ENCODE measurements around the gene SASH1. TPM values are rescaled to one million over a fixed set of nuclear protein-coding genes. Genes with fewer than 3 reads are reported as not detected.

The SASH1 gene
- total and polyA plus RNA-seq, 7 experiments from 2014 or later: 0.24 to 7.8 (median 1.4) TPM; not detected in 2

DNA sequence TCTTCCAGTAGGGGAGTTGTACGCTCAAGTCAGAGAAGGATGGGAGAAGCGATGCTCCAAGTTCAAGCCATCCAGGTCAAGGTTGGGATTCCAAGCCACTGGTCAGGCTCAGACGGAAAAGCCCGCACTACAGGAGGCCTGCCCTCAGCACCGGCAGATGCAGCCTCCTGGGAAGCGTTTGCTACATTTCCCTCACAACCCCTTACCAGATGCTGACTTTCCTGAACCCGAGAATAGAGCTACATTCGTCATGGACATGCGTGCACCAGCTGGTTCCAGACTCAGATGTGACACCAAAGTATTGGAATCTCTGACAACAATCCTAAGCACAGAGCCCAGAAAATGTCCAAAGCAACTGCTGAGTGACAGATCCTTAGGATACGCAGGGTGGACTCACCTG lies 174.8 kb downstream of the SASH1 start:
- no peaks in the 10 kb centered on the region for H3K36me3 Mint-ChIP-seq
- H3K9me3 Mint-ChIP-seq: no peaks in the 10 kb centered on the region
- no peaks in the 10 kb centered on the region for H3K36me3 ChIP-seq (ENCODE audit: control insufficient read depth in 2 of 3, insufficient read depth in 3 of 3, low read length in 3 of 3)
- ChIA-PET POLR2A (no interaction called here), CTCF (no interaction called here)
- H3K4me1 Mint-ChIP-seq: peaks cover 0 to 1% (median 0%) of the 10 kb centered on the region in 7 donors
- H3K27me3 ChIP-seq (ENCODE audit: control insufficient read depth in 2 of 2, insufficient read depth in 2 of 2, low read length in 2 of 2): peaks cover 0 to 3% of the 10 kb centered on the region in 2 donors
- H3K9me3 ChIP-seq (ENCODE audit: control insufficient read depth in 2 of 3, low read length in 3 of 3): no peaks in the 10 kb centered on the region
- H3K27me3 Mint-ChIP-seq: peaks cover 6 to 21% (median 11%) of the 10 kb centered on the region in 5 donors
- no peak overlapping the region for H3K27ac ChIP-seq (ENCODE audit: low read depth, low read length)
- no peak overlapping the region for H3K27ac Mint-ChIP-seq
- no peak for ATAC-seq
- DNase-seq: no peak
- no peak overlapping the region for H3K4me3 ChIP-seq (ENCODE audit: low read length)
- H3K4me1 ChIP-seq (ENCODE audit: control insufficient read depth in 2 of 2, insufficient read depth in 2 of 2, low read length in 2 of 2): no peaks in the 10 kb centered on the region
- no peak overlapping the region for H3K4me3 Mint-ChIP-seq
- intact Hi-C loops (cut with micrococcal nuclease): no loop called here

DNA sequence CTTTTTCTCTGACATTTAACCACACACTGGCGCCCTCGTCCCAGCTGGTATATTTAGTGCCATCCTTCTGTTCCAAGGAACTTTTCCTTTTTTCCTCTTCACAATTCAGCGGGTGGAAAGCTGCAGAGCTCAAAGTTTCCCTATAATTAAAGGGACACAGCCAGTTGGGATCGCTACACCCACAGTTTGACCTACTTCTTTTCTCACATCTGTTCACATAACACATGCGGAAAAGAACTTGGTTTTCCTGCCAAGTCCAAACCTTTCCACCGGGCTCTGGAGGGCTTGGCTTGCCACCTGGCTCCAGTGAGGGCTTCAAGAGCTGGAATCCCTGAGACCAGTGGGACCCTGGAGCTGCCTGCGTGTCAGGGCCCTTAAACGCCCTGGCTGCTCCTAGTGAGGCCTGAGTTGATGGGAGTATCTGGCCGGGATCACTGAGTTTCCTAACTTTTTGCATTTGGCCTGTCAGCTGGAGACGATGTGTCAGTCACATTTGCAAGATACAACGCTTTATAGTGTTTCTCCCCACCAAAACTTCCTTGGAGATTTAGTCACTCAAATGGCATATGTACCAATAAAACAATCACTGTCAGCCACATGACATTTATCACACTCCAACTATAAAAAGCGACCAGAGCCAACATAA lies 176.0 kb downstream of the SASH1 start:
- Histone ChIP-seq H3K4me3 (ENCODE audit: low read length) (no peak overlapping the region), H3K27ac (ENCODE audit: low read depth, low read length) (no peak overlapping the region), H3K4me1 (ENCODE audit: control insufficient read depth in 2 of 2, insufficient read depth in 2 of 2, low read length in 2 of 2) (no peaks in the 10 kb centered on the region), H3K9me3 (ENCODE audit: control insufficient read depth in 2 of 3, low read length in 3 of 3) (no peaks in the 10 kb centered on the region), H3K36me3 (ENCODE audit: control insufficient read depth in 2 of 3, insufficient read depth in 3 of 3, low read length in 3 of 3) (no peaks in the 10 kb centered on the region), H3K27me3 (ENCODE audit: control insufficient read depth in 2 of 2, insufficient read depth in 2 of 2, low read length in 2 of 2) (peaks cover 0 to 3% of the 10 kb centered on the region in 2 donors)
- intact Hi-C loops (cut with micrococcal nuclease): no loop called here
- POLR2A ChIA-PET: no interaction called here
- H3K27ac Mint-ChIP-seq: no peak overlapping the region
- DNase-seq (no peak), ATAC-seq (no peak)
- H3K9me3 Mint-ChIP-seq: no peaks in the 10 kb centered on the region
- H3K27me3 Mint-ChIP-seq: peaks cover 0 to 16% (median 11%) of the 10 kb centered on the region in 5 donors
- CTCF ChIA-PET: no interaction called here
- H3K4me1 Mint-ChIP-seq: peaks cover 0 to 1% (median 0%) of the 10 kb centered on the region in 7 donors
- H3K36me3 Mint-ChIP-seq: no peaks in the 10 kb centered on the region
- H3K4me3 Mint-ChIP-seq: no peak overlapping the region

DNA sequence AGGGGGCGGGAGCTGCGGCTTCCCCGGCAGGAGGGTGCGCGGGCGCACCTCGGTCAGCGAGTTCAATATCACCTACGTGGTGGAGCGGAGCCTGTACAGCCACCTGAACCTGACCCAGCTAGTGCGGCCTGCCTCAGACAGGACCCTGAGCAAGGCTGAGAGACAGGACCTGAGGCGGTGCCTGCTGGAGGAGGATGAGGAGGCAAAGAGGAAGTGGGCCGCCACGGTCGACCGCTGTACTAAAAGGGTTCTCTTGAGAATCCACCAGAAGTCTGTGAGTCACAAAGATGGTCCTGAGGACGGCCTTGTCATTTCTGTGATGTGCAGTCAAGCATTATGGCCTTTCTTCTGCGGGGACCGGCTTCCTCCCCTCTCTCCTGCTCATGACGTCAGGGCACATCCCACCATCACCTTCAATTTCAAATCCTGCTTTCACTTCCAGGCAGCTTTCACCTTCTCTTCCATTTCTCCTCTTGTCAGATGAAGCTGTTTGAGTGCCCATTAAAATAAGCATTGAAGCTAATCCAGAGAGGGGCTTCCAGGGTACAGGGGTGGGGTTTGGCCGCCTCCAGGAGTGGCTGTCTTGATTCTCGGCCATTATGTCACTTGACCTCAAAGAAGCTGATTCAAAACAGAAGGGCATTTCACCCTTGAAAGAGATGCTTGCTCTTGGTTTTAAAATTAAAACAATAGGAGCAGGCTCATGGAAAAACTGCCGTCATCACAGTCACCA lies 177.6 kb downstream of the SASH1 start:
- H3K27me3 Mint-ChIP-seq: peaks cover 0 to 11% (median 10%) of the 10 kb centered on the region in 5 donors
- ChIA-PET CTCF (no interaction called here), POLR2A (no interaction called here)
- no peaks in the 10 kb centered on the region for H3K36me3 Mint-ChIP-seq
- no peak overlapping the region for H3K4me3 ChIP-seq (ENCODE audit: low read length)
- no peaks in the 10 kb centered on the region for H3K9me3 ChIP-seq (ENCODE audit: control insufficient read depth in 2 of 3, low read length in 3 of 3)
- peaks cover 0 to 1% (median 0%) of the 10 kb centered on the region in 7 donors for H3K4me1 Mint-ChIP-seq
- H3K27ac Mint-ChIP-seq: no peak overlapping the region
- H3K27ac ChIP-seq (ENCODE audit: low read depth, low read length): no peak overlapping the region
- H3K36me3 ChIP-seq (ENCODE audit: control insufficient read depth in 2 of 3, insufficient read depth in 3 of 3, low read length in 3 of 3): no peaks in the 10 kb centered on the region
- DNase-seq (no peak), ATAC-seq (peak; percentile 22)
- H3K27me3 ChIP-seq (ENCODE audit: control insufficient read depth in 2 of 2, insufficient read depth in 2 of 2, low read length in 2 of 2): peaks cover 0 to 3% of the 10 kb centered on the region in 2 donors
- no peaks in the 10 kb centered on the region for H3K9me3 Mint-ChIP-seq
- intact Hi-C loops (cut with micrococcal nuclease): no loop called here
- H3K4me1 ChIP-seq (ENCODE audit: control insufficient read depth in 2 of 2, insufficient read depth in 2 of 2, low read length in 2 of 2): no peaks in the 10 kb centered on the region
- no peak overlapping the region for H3K4me3 Mint-ChIP-seq

DNA sequence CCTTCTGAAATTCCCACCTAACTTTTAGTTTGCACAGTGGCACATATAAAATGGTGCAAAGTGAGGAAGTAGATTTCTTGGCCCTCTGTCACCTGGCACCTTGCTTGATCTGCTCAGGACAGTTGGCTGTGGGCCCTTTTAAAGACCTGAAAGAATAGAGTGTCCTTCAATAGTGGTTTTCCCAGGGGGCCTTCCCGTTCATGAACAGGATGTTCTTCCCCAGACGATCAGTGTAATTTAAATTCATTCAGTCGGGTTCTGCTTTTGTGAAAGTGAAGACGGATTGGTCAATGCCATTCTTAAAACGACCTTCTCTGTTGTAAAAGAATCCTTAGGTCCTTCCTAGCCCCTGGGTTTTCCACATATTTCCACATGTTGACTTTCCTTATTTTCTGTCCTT lies 178.5 kb downstream of the SASH1 start:
- Histone ChIP-seq H3K4me3 (ENCODE audit: low read length) (no peak overlapping the region), H3K4me1 (ENCODE audit: control insufficient read depth in 2 of 2, insufficient read depth in 2 of 2, low read length in 2 of 2) (no peaks in the 10 kb centered on the region), H3K27ac (ENCODE audit: low read depth, low read length) (no peak overlapping the region), H3K9me3 (ENCODE audit: control insufficient read depth in 2 of 3, low read length in 3 of 3) (no peaks in the 10 kb centered on the region), H3K36me3 (ENCODE audit: control insufficient read depth in 2 of 3, insufficient read depth in 3 of 3, low read length in 3 of 3) (no peaks in the 10 kb centered on the region), H3K27me3 (ENCODE audit: control insufficient read depth in 2 of 2, insufficient read depth in 2 of 2, low read length in 2 of 2) (no peaks in the 10 kb centered on the region)
- Mint-ChIP-seq H3K9me3 (no peaks in the 10 kb centered on the region), H3K4me3 (no peak overlapping the region), H3K27me3 (peaks cover 0 to 11% (median 7%) of the 10 kb centered on the region in 5 donors), H3K27ac (no peak overlapping the region), H3K36me3 (no peaks in the 10 kb centered on the region), H3K4me1 (peaks cover 0 to 1% (median 0%) of the 10 kb centered on the region in 7 donors)
- POLR2A ChIA-PET: no interaction called here
- intact Hi-C loops (cut with micrococcal nuclease): no loop called here
- DNase-seq (no peak), ATAC-seq (no peak)
- CTCF ChIA-PET: no interaction called here

DNA sequence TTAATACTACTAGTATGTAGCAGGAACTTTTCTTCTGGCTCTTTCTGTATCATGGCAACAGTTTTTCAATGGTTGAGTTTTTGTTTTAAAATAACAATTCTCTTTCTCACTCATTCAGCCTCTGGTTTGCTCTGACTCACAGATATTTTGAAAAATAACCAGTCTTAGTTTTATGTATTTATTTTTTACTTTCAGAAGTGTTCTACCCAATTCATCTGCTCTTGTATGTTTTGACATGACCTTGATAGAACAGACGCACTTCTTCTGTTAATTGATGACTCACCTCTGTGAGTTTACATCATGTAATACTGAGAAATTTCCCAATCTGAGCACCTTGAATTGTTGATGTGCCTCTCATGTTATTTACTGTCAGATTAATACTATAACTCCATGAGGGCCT lies 178.9 kb downstream of the SASH1 start:
- no peak overlapping the region for H3K27ac ChIP-seq (ENCODE audit: low read depth, low read length)
- no peak overlapping the region for H3K4me3 ChIP-seq (ENCODE audit: low read length)
- no peaks in the 10 kb centered on the region for H3K36me3 ChIP-seq (ENCODE audit: control insufficient read depth in 2 of 3, insufficient read depth in 3 of 3, low read length in 3 of 3)
- POLR2A ChIA-PET: no interaction called here
- CTCF ChIA-PET: no interaction called here
- no peaks in the 10 kb centered on the region for H3K27me3 ChIP-seq (ENCODE audit: control insufficient read depth in 2 of 2, insufficient read depth in 2 of 2, low read length in 2 of 2)
- Mint-ChIP-seq H3K27ac (no peak overlapping the region), H3K9me3 (no peaks in the 10 kb centered on the region), H3K27me3 (peaks cover 0 to 10% (median 7%) of the 10 kb centered on the region in 5 donors), H3K4me3 (no peak overlapping the region), H3K4me1 (peaks cover 0 to 1% (median 0%) of the 10 kb centered on the region in 7 donors), H3K36me3 (no peaks in the 10 kb centered on the region)
- no peaks in the 10 kb centered on the region for H3K9me3 ChIP-seq (ENCODE audit: control insufficient read depth in 2 of 3, low read length in 3 of 3)
- ATAC-seq (no peak), DNase-seq (no peak)
- intact Hi-C loops (cut with micrococcal nuclease): no loop called here
- H3K4me1 ChIP-seq (ENCODE audit: control insufficient read depth in 2 of 2, insufficient read depth in 2 of 2, low read length in 2 of 2): no peaks in the 10 kb centered on the region

DNA sequence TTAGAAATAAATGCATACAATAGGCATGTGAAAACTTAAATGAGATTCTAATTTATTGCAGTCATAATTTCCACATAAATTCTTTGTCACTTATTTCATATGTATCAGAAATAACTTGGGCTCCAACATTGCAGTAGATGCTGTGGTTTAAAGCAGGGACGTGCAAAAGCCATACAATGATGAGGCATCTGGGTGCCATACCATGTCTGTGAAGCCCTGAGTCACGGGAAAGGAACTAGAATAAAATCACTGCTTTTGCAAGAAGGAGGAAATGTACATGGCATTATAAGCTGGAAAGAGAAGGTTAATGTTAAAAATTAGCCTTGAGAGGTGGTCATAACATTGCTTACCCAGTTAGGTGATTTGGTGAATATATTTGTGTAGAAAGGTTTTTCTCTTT lies 180.4 kb downstream of the SASH1 start:
- H3K27ac Mint-ChIP-seq: no peak overlapping the region
- ATAC-seq (no peak), DNase-seq (no peak)
- H3K4me3 Mint-ChIP-seq: no peak overlapping the region
- POLR2A ChIA-PET: no interaction called here
- Histone ChIP-seq H3K4me3 (ENCODE audit: low read length) (no peak overlapping the region), H3K27me3 (ENCODE audit: control insufficient read depth in 2 of 2, insufficient read depth in 2 of 2, low read length in 2 of 2) (no peaks in the 10 kb centered on the region), H3K4me1 (ENCODE audit: control insufficient read depth in 2 of 2, insufficient read depth in 2 of 2, low read length in 2 of 2) (no peaks in the 10 kb centered on the region), H3K9me3 (ENCODE audit: control insufficient read depth in 2 of 3, low read length in 3 of 3) (no peaks in the 10 kb centered on the region), H3K27ac (ENCODE audit: low read depth, low read length) (no peak overlapping the region), H3K36me3 (ENCODE audit: control insufficient read depth in 2 of 3, insufficient read depth in 3 of 3, low read length in 3 of 3) (no peaks in the 10 kb centered on the region)
- H3K27me3 Mint-ChIP-seq: peaks cover 0 to 15% (median 5%) of the 10 kb centered on the region in 5 donors
- intact Hi-C loops (cut with micrococcal nuclease): no loop called here
- CTCF ChIA-PET: no interaction called here
- H3K4me1 Mint-ChIP-seq: peaks cover 0 to 1% (median 0%) of the 10 kb centered on the region in 7 donors
- no peaks in the 10 kb centered on the region for H3K9me3 Mint-ChIP-seq
- no peaks in the 10 kb centered on the region for H3K36me3 Mint-ChIP-seq

DNA sequence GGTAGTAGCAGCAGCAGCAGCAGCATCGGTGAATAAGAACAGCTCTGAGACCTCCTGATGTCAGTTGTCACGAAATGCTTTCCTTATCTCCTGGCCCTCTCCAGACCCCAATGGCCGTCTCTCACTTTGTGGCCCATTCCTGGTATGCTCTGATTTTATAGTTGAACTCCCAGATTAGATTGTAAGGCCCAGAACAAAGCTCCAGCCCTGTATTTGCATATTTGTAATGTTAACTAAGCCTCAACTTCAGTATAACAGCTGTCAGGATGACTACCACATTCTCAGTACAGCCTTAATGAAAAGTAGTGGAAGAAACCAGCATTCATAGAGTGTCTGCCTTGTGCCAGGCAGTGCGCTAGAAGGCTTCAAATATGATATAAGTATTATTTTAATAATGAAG lies 180.9 kb downstream of the SASH1 start:
- no peaks in the 10 kb centered on the region for H3K27me3 ChIP-seq (ENCODE audit: control insufficient read depth in 2 of 2, insufficient read depth in 2 of 2, low read length in 2 of 2)
- Mint-ChIP-seq H3K27ac (no peak overlapping the region), H3K27me3 (peaks cover 0 to 11% (median 3%) of the 10 kb centered on the region in 5 donors), H3K4me1 (peaks cover 0 to 1% (median 0%) of the 10 kb centered on the region in 7 donors), H3K36me3 (no peaks in the 10 kb centered on the region), H3K9me3 (no peaks in the 10 kb centered on the region), H3K4me3 (no peak overlapping the region)
- no peaks in the 10 kb centered on the region for H3K9me3 ChIP-seq (ENCODE audit: control insufficient read depth in 2 of 3, low read length in 3 of 3)
- intact Hi-C loops (cut with micrococcal nuclease): no loop called here
- H3K27ac ChIP-seq (ENCODE audit: low read depth, low read length): no peak overlapping the region
- POLR2A ChIA-PET: no interaction called here
- no peaks in the 10 kb centered on the region for H3K36me3 ChIP-seq (ENCODE audit: control insufficient read depth in 2 of 3, insufficient read depth in 3 of 3, low read length in 3 of 3)
- ATAC-seq (no peak), DNase-seq (no peak)
- H3K4me1 ChIP-seq (ENCODE audit: control insufficient read depth in 2 of 2, insufficient read depth in 2 of 2, low read length in 2 of 2): no peaks in the 10 kb centered on the region
- H3K4me3 ChIP-seq (ENCODE audit: low read length): no peak overlapping the region
- CTCF ChIA-PET: interaction anchor here (0.6 kb wide), 1 partner anchor 1487 kb away, joined by 3 read pairs; no protein-coding TSS in a partner anchor
